ENCODE measurements around the gene SEMA3A.

SEMA3A gene

DNA sequence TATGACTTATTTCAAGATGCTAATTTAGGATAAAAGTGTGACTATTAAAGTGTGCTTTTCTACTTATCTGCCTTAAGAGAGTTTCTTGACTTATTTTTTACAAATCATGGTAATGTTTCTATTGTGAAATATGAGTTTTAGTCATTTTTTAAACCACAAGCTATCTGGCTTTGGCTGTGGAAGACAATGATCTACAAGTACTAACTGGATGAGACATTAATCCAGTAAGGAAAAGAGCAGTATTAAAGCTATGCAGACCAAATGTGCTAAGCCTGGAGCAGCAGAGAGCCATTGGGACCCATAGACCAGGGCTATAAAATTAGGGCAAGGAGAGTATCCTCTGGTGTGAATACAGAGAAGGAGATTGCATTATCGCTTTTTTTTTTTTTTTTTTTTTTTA lies 92.4 kb downstream of the SEMA3A start:
- no peaks in the 10 kb centered on the region for H3K36me3 ChIP-seq
- TF ChIP-seq CTCF (IDR thresholded peaks at IDR 0.05), result no peak
- intact Hi-C loops (cut with DNase I; ENCODE audit: low total_unique reads), result no loop called here
- H3K4me1 ChIP-seq, result no peaks in the 10 kb centered on the region
- no peak for DNase-seq
- H3K27ac ChIP-seq, result no peak overlapping the region
- no peaks in the 10 kb centered on the region for H3K9me3 ChIP-seq
- no peaks in the 10 kb centered on the region for H3K27me3 ChIP-seq
- no peak overlapping the region for H3K4me3 ChIP-seq

DNA sequence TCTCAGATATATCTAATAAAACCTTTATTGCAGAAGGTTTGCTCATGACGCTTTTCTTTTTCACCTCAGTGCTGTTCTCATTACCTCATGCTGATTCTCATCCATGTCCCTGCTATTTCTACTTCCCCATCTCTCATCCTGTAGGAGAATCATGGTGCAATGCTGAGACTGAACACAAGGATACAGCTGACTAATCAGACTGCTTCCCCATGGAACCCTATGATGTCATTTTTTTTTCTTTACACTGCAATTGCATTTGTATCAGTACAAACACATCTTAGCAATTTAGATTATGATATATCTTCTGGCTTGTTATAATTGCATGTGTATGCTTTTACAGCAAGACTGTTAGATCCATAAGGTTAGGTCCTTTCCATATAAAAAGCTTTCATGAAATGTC lies 93.7 kb downstream of the SEMA3A start:
- no peaks in the 10 kb centered on the region for H3K27me3 ChIP-seq
- H3K4me3 ChIP-seq, result no peak overlapping the region
- intact Hi-C loops (cut with DNase I; ENCODE audit: low total_unique reads), result no loop called here
- H3K27ac ChIP-seq, result no peak overlapping the region
- DNase-seq, result no peak
- H3K4me1 ChIP-seq, result no peaks in the 10 kb centered on the region
- no peaks in the 10 kb centered on the region for H3K36me3 ChIP-seq
- H3K9me3 ChIP-seq, result no peaks in the 10 kb centered on the region
- TF ChIP-seq CTCF (IDR thresholded peaks at IDR 0.05), result no peak

- no peak for DNase-seq
- Histone ChIP-seq H3K4me3 (no peak overlapping the region), H3K4me1 (no peaks in the 10 kb centered on the region), H3K27ac (no peak overlapping the region), H3K36me3 (no peaks in the 10 kb centered on the region), H3K9me3 (no peaks in the 10 kb centered on the region), H3K27me3 (no peaks in the 10 kb centered on the region)
- no peak for TF ChIP-seq CTCF (IDR thresholded peaks at IDR 0.05)
- intact Hi-C loops (cut with DNase I; ENCODE audit: low total_unique reads), result no loop called here
Observed at GRCh38 chr7:84095971-84096370, 98.6 kb downstream of the SEMA3A start.

- intact Hi-C loops (cut with DNase I; ENCODE audit: low total_unique reads), result no loop called here
Observed at GRCh38 chr7:84092207-84092606, 102.4 kb downstream of the SEMA3A start.

DNA sequence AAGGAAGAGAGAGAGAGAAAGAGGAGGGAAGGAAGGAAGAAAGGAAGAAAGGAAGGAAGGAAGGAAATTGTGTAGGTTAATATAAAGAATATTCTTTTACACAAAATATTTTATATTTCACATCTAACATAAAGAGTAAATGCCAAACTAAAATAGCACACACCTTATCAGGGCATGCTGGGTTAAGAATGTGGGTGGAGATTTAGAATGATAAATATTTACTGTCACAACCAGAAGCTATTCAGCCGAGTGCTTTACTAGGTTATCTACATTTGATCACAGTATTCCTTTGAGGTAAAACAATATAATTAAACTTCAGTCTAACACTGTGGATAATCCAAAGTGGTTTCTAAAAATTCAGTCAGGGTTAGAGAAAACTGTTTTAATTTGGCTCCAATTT lies 103.3 kb downstream of the SEMA3A start:
- Histone ChIP-seq H3K4me3 (no peak overlapping the region), H3K27ac (no peak overlapping the region), H3K4me1 (no peaks in the 10 kb centered on the region), H3K9me3 (no peaks in the 10 kb centered on the region), H3K36me3 (no peaks in the 10 kb centered on the region), H3K27me3 (no peaks in the 10 kb centered on the region)
- intact Hi-C loops (cut with DNase I; ENCODE audit: low total_unique reads), result no loop called here
- DNase-seq, result no peak
- TF ChIP-seq CTCF (IDR thresholded peaks at IDR 0.05), result no peak

More at GRCh38 chr7:84092207-84092606, 102.4 kb downstream of the SEMA3A start:
- Histone ChIP-seq H3K4me1 (no peaks in the 10 kb centered on the region), H3K36me3 (no peaks in the 10 kb centered on the region), H3K27ac (no peak overlapping the region), H3K27me3 (no peaks in the 10 kb centered on the region), H3K4me3 (no peak overlapping the region), H3K9me3 (no peaks in the 10 kb centered on the region)
- no peak for TF ChIP-seq CTCF (IDR thresholded peaks at IDR 0.05)
- no peak for DNase-seq

GRCh38 chr7:84088802-84089201 lies 105.8 kb downstream of the SEMA3A start:
- Histone ChIP-seq H3K4me1 (no peaks in the 10 kb centered on the region), H3K36me3 (no peaks in the 10 kb centered on the region), H3K4me3 (no peak overlapping the region), H3K27me3 (no peaks in the 10 kb centered on the region), H3K9me3 (no peaks in the 10 kb centered on the region), H3K27ac (no peak overlapping the region)
- no peak for DNase-seq
- no peak for TF ChIP-seq CTCF (IDR thresholded peaks at IDR 0.05)
- intact Hi-C loops (cut with DNase I; ENCODE audit: low total_unique reads), result no loop called here
